Esophagus squamous epithelium (tissue), 5 donors: ENCODE results near the gene CYSTM1. TPM values are rescaled to one million over a fixed set of nuclear protein-coding genes. Genes with fewer than 3 reads are reported as not detected.
A peak's percentile ranks its signal among the peaks of the same experiment; 100 is the strongest.

Experiments
- DNase-seq: peaks from one replicate; lab custom pipeline; 2025; lab: John Stamatoyannopoulos, UW
- H3K27ac ChIP-seq, 4 donors: fragments of 200-600 bp; sonication (generic); one replicate each; pipeline ENCODE4 v1.5.1; 2016 to 2019; ENCODE audit warnings: mild to moderate bottlenecking in 1 of 4
- H3K27me3 ChIP-seq, 4 donors: fragments of 200-600 bp; sonication (generic); 1 replicate in 3 of 4; 2 replicates in 1 of 4; pipeline versions ENCODE4 v1.5.1 to v1.6.0; 2017 to 2021; ENCODE audit warnings: antibody characterized with exemption in 1 of 4
- H3K36me3 ChIP-seq, 3 donors: fragments of 200-600 bp; sonication (generic); one replicate each; pipeline ENCODE4 v1.5.1; 2016 to 2019
- H3K4me1 ChIP-seq, 3 donors: fragments of 200-600 bp; sonication (generic); one replicate each; pipeline ENCODE4 v1.5.1; 2017 to 2019
- H3K4me3 ChIP-seq, 4 donors: fragments of 200-600 bp; sonication (generic); 1 replicate in 3 of 4; 2 replicates in 1 of 4; pipeline ENCODE4 v1.5.1; 2016 to 2019; ENCODE audit warnings: mild to moderate bottlenecking in 2 of 4, moderate library complexity in 1 of 4
- H3K9me3 ChIP-seq, 3 donors: fragments of 200-600 bp; sonication (generic); one replicate each; pipeline ENCODE4 v1.5.1; 2016 to 2019
- CTCF ChIP-seq, 6 experiments: fragments of 450-650 bp in 4 of 6; fragments of 200-600 bp in 2 of 6; sonication (generic) in 2 of 6; IDR thresholded peaks; one replicate each; pipeline ENCODE4 v1.5.1; 2016 to 2019; ENCODE audit warnings: antibody characterized with exemption in 6 of 6, mild to moderate bottlenecking in 4 of 6, moderate library complexity in 4 of 6
- POLR2A ChIP-seq, 4 donors: fragments of 450-650 bp; IDR thresholded peaks; one replicate each; pipeline ENCODE4 v1.6.1; 2017; ENCODE audit warnings: antibody characterized with exemption in 4 of 4, mild to moderate bottlenecking in 4 of 4, moderate library complexity in 3 of 4
- WGBS, 2 donors: methylation state at CpG; one replicate each; pipeline ENCODE4 v1.1.5; 2018; 5-methylcytosine and 5-hydroxymethylcytosine counted together
- intact Hi-C: fragments of 100-400 bp; cut with DNase I; formaldehyde crosslinking; loops from one replicate; pipeline ENCODE4 v1.15.0; 2022
- total RNA-seq, 4 donors: library from RNA; depleted of rRNA; stranded (reverse); fragments of >200 nt; gene quantifications; one replicate each; pipeline ENCODE4 v1.1.0, GENCODE V29; 2016
- donor health status: DM: yes; HTN: yes; CAD: no.

The CYSTM1 gene
- total RNA-seq, 4 donors from 2014 or later = 2.6 to 22.5 (median 12.8) TPM

DNA sequence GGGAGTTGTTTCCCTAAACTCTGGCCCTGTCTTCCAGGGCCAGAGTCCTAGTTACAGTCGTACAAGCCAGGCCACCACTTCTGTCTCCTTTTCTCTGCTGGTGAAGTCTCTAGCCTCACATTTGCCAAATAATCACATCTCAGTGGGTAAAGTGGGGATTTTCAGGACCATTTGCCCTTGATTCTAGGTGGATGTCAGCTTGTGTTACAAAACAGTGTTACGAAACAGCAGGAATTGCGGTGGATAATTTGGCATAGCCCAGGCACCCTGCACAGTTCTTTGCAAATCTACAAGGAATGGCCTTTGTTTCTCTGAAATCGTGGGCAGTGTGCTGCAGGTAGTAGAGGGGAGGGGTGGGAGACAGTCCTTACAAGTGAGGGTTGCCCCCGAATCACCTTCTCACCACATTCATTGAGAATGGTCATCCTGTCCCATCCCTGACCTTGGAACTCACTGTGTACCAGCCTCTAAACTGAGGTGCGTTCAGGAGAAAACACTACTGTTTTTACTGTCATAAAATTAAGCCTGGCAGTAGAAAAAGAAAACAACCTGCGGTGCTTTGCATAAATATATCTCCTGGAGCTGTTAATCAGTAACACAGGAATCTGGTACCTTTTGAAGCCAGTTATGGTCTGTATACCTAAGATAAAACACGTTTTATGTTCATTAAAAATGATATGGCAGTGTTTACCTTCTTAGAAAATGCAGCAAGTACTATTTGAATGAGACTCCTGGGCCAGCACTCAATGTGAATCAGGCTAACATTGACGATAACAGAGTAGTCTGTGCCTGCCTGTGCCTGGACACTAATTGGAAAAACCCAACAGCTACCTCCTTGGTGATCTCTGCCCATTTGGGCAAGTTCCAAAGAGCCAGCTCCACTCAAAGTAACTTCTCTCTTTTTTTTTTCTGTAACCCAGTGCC lies 44.3 kb downstream of the CYSTM1 start:
- TF ChIP-seq CTCF (IDR thresholded peaks at IDR 0.05) (no peak), POLR2A (IDR thresholded peaks at IDR 0.05) (no peak)
- no peak for DNase-seq
- peaks cover 0 to 56% (median 8%) of the 10 kb centered on the region in 3 donors for H3K4me1 ChIP-seq
- no peaks in the 10 kb centered on the region for H3K9me3 ChIP-seq
- 69 to 75% methylated on average over 7 to 9 of the region's 9 CpGs for WGBS, 2 donors
- no peak overlapping the region for H3K27ac ChIP-seq
- intact Hi-C loops = no loop called here
- H3K4me3 ChIP-seq = no peak overlapping the region
- no peaks in the 10 kb centered on the region for H3K36me3 ChIP-seq
- no peaks in the 10 kb centered on the region for H3K27me3 ChIP-seq

- Histone ChIP-seq H3K27ac (no peak overlapping the region), H3K4me1 (peaks cover 0 to 52% (median 8%) of the 10 kb centered on the region in 3 donors), H3K36me3 (no peaks in the 10 kb centered on the region)
Observed at GRCh38 chr5:140220032-140220697, 45.2 kb downstream of the CYSTM1 start.

GRCh38 chr5:140220698-140221064 lies 45.7 kb downstream of the CYSTM1 start:
- WGBS, 2 donors = 17 to 67% methylated on average over 1 of the region's 1 CpG
- TF ChIP-seq CTCF (IDR thresholded peaks at IDR 0.05) = no peak
- TF ChIP-seq POLR2A (IDR thresholded peaks at IDR 0.05) = no peak
- Histone ChIP-seq H3K36me3 (no peaks in the 10 kb centered on the region), H3K27ac (no peak overlapping the region), H3K9me3 (no peaks in the 10 kb centered on the region), H3K4me1 (peaks cover 0 to 47% (median 8%) of the 10 kb centered on the region in 3 donors), H3K4me3 (no peak overlapping the region), H3K27me3 (no peaks in the 10 kb centered on the region)
- intact Hi-C loops = no loop called here
- DNase-seq = no peak

More at GRCh38 chr5:140220032-140220697, 45.2 kb downstream of the CYSTM1 start:
- no peak for DNase-seq
- intact Hi-C loops = no loop called here
- no peak for TF ChIP-seq POLR2A (IDR thresholded peaks at IDR 0.05)
- no peak for TF ChIP-seq CTCF (IDR thresholded peaks at IDR 0.05)
- Histone ChIP-seq H3K9me3 (no peaks in the 10 kb centered on the region), H3K27me3 (no peaks in the 10 kb centered on the region), H3K4me3 (no peak overlapping the region)
- WGBS, 2 donors = 56 to 65% methylated on average over 3 of the region's 3 CpGs

GRCh38 chr5:140221697-140222223 lies 46.8 kb downstream of the CYSTM1 start:
- Histone ChIP-seq H3K4me3 (no peak overlapping the region), H3K36me3 (no peaks in the 10 kb centered on the region), H3K4me1 (peaks cover 0 to 39% (median 8%) of the 10 kb centered on the region in 3 donors), H3K27ac (peak overlapping the region in 2 of 4 donors; percentile 31 to 38), H3K27me3 (no peaks in the 10 kb centered on the region), H3K9me3 (no peaks in the 10 kb centered on the region)
- no peak for DNase-seq
- WGBS, 2 donors = 76 to 79% methylated on average over 5 of the region's 5 CpGs
- intact Hi-C loops = no loop called here
- no peak for TF ChIP-seq POLR2A (IDR thresholded peaks at IDR 0.05)
- no peak for TF ChIP-seq CTCF (IDR thresholded peaks at IDR 0.05)
